GM12874 (cell line): ENCODE measurements around the gene CAB39L.

ENCODE experiments used
- CTCF ChIP-seq: IDR thresholded peaks from 2 replicates; pipeline ENCODE4 v1.5.1; 2011; ENCODE audit warnings: low read depth, mild to moderate bottlenecking, control low read depth, low read length, moderate library complexity; ENCODE audit not compliant: insufficient read depth

The CAB39L gene

GRCh38 chr13:49374585-49375290 is 69.1 kb downstream of the CAB39L start:
- TF ChIP-seq CTCF = no peak

GRCh38 chr13:49373716-49374115 is 70.1 kb downstream of the CAB39L start:
- TF ChIP-seq CTCF = no peak

- no peak for TF ChIP-seq CTCF
These were observed 71.8 kb downstream of the CAB39L start for GRCh38 chr13:49371943-49372613.

GRCh38 chr13:49370371-49370770 is 73.5 kb downstream of the CAB39L start:
- no peak for TF ChIP-seq CTCF

GRCh38 chr13:49369866-49370265 is 74.0 kb downstream of the CAB39L start:
- TF ChIP-seq CTCF = no peak

GRCh38 chr13:49368688-49369087 is 75.2 kb downstream of the CAB39L start:
- no peak for TF ChIP-seq CTCF

GRCh38 chr13:49367640-49368422 is 76.0 kb downstream of the CAB39L start:
- no peak for TF ChIP-seq CTCF
